Thoracic aorta (tissue), 2 donors: ENCODE results near the gene SH3TC2. TPM values are rescaled to one million over a fixed set of nuclear protein-coding genes. Genes with fewer than 3 reads are reported as not detected.

Experiments used
- ATAC-seq: fragments of 150-250 bp; one replicate; pipeline ENCODE4 v1.8.0; 2017; ENCODE audit warnings: low read depth; ENCODE audit not compliant: insufficient number of reproducible peaks, low FRiP score
- DNase-seq: peaks from one replicate; pipeline ENCODE4 v3.0.0-alpha.2; 2020; ENCODE audit warnings: low spot score
- H3K27ac ChIP-seq, 2 donors: fragments of 200-600 bp; sonication (generic); 1 replicate in 1 of 2; 2 replicates in 1 of 2; pipeline ENCODE4 v1.5.1; 2016; ENCODE audit warnings: mild to moderate bottlenecking in 2 of 2, moderate library complexity in 2 of 2
- H3K27me3 ChIP-seq: fragments of 200-600 bp; sonication (generic); replicated peaks from 2 replicates; pipeline ENCODE4 v1.6.0; 2016; ENCODE audit warnings: mild to moderate bottlenecking; ENCODE audit not compliant: insufficient read depth
- H3K36me3 ChIP-seq: fragments of 200-600 bp; sonication (generic); one replicate; pipeline ENCODE4 v1.5.1; 2016
- H3K4me1 ChIP-seq, 2 donors: fragments of 200-600 bp; sonication (generic); 1 replicate in 1 of 2; 2 replicates in 1 of 2; pipeline versions ENCODE4 v1.5.1 to v1.6.0; 2016; ENCODE audit warnings: low read depth in 2 of 2, mild to moderate bottlenecking in 1 of 2; ENCODE audit not compliant: control insufficient read depth in 1 of 2
- H3K4me3 ChIP-seq: fragments of 200-600 bp; sonication (generic); 2 replicates; pipeline ENCODE4 v1.5.1; 2016; ENCODE audit warnings: mild to moderate bottlenecking
- H3K9me3 ChIP-seq: fragments of 200-600 bp; sonication (generic); 2 replicates; pipeline ENCODE4 v1.5.1; 2016
- CTCF ChIP-seq: fragments of 200-600 bp; sonication (generic); IDR thresholded peaks from one replicate; pipeline ENCODE4 v1.5.1; 2019; ENCODE audit warnings: antibody characterized with exemption
- total RNA-seq, 2 donors: library from RNA; depleted of rRNA; stranded (reverse); fragments of >200 nt; gene quantifications; one replicate each; pipeline versions ENCODE4 v1.1.0 to v1.2.3, GENCODE V29; 2016

Gene SH3TC2
- total RNA-seq, 2 donors from 2014 or later, result 1.1 to 1.9 TPM

GRCh38 chr5:148995791-148996190 is 67.1 kb downstream of the SH3TC2 start:
- ATAC-seq (no peak), DNase-seq (no peak)
- Histone ChIP-seq H3K9me3 (no peaks in the 10 kb centered on the region), H3K27me3 (no peaks in the 10 kb centered on the region), H3K27ac (no peak overlapping the region), H3K36me3 (no peaks in the 10 kb centered on the region), H3K4me1 (peaks cover 0 to 3% of the 10 kb centered on the region in 2 donors), H3K4me3 (no peak overlapping the region)
- TF ChIP-seq CTCF, result no peak

GRCh38 chr5:148993283-148993936 is 69.5 kb downstream of the SH3TC2 start:
- no peak for ATAC-seq
- Histone ChIP-seq H3K4me3 (no peak overlapping the region), H3K9me3 (no peaks in the 10 kb centered on the region), H3K27ac (no peak overlapping the region), H3K36me3 (no peaks in the 10 kb centered on the region), H3K4me1 (peaks cover 0 to 3% of the 10 kb centered on the region in 2 donors), H3K27me3 (no peaks in the 10 kb centered on the region)
- DNase-seq, result no peak
- TF ChIP-seq CTCF, result no peak

GRCh38 chr5:148992265-148992664 is 70.6 kb downstream of the SH3TC2 start:
- ATAC-seq, result no peak
- Histone ChIP-seq H3K4me3 (no peak overlapping the region), H3K27me3 (no peaks in the 10 kb centered on the region)

GRCh38 chr5:148991566-148991965 is 71.3 kb downstream of the SH3TC2 start:
- Histone ChIP-seq H3K9me3 (no peaks in the 10 kb centered on the region), H3K27ac (no peak overlapping the region), H3K4me1 (peaks cover 0 to 3% of the 10 kb centered on the region in 2 donors), H3K4me3 (no peak overlapping the region), H3K36me3 (no peaks in the 10 kb centered on the region), H3K27me3 (no peaks in the 10 kb centered on the region)
- no peak for ATAC-seq
- no peak for DNase-seq
- TF ChIP-seq CTCF, result no peak

More at GRCh38 chr5:148992265-148992664, 70.6 kb downstream of the SH3TC2 start:
- no peak for DNase-seq
- no peak for TF ChIP-seq CTCF
- H3K27ac ChIP-seq, result no peak overlapping the region
- peaks cover 0 to 3% of the 10 kb centered on the region in 2 donors for H3K4me1 ChIP-seq
- no peaks in the 10 kb centered on the region for H3K9me3 ChIP-seq
- no peaks in the 10 kb centered on the region for H3K36me3 ChIP-seq

- H3K4me3 ChIP-seq, result no peak overlapping the region
- no peaks in the 10 kb centered on the region for H3K9me3 ChIP-seq
- no peak overlapping the region for H3K27ac ChIP-seq
- H3K4me1 ChIP-seq, result no peaks in the 10 kb centered on the region
- H3K36me3 ChIP-seq, result no peaks in the 10 kb centered on the region
- no peaks in the 10 kb centered on the region for H3K27me3 ChIP-seq
- ATAC-seq (no peak), DNase-seq (no peak)
- no peak for TF ChIP-seq CTCF
Measured at GRCh38 chr5:148990817-148991216, 72.0 kb downstream of the SH3TC2 start.
